Calu3 (cell line): ENCODE results near the gene TMEM209. TPM values are rescaled to one million over a fixed set of nuclear protein-coding genes. Genes with fewer than 3 reads are reported as not detected.

Source experiments
- BruUV-seq: library from RNA; stranded (reverse); fragments of 400-500 nt; replicated peaks from 2 replicates; lab custom pipeline; 2021; lab: Mats Ljungman, UMichigan
- CTCF ChIA-PET: fragments of 300-600 bp; sonication (Branson Sonifier 250); formaldehyde crosslinking; loops from one replicate; lab custom pipeline; 2022; ENCODE audit warnings: antibody characterized with exemption; lab: Charles Lee
- DNase-seq: peaks from one replicate; pipeline ENCODE4 v3.0.0; 2022
- H3K27ac Mint-ChIP-seq: one replicate; pipeline ENCODE4 v1.8.0; 2022; ENCODE audit warnings: mixed read lengths; ENCODE audit not compliant: unreplicated experiment
- H3K27me3 Mint-ChIP-seq: one replicate; pipeline ENCODE4 v1.8.0; 2022; ENCODE audit warnings: mixed read lengths; ENCODE audit not compliant: unreplicated experiment
- H3K36me3 Mint-ChIP-seq: one replicate; pipeline ENCODE4 v1.8.0; 2022; ENCODE audit warnings: mild to moderate bottlenecking, moderate library complexity, mixed read lengths; ENCODE audit not compliant: insufficient read depth, unreplicated experiment
- H3K4me1 Mint-ChIP-seq: one replicate; pipeline ENCODE4 v1.8.0; 2022; ENCODE audit warnings: mild to moderate bottlenecking, low read depth, mixed read lengths; ENCODE audit not compliant: unreplicated experiment
- H3K4me3 Mint-ChIP-seq: one replicate; pipeline ENCODE4 v1.8.0; 2022; ENCODE audit warnings: mild to moderate bottlenecking, low read depth, moderate library complexity, mixed read lengths; ENCODE audit not compliant: unreplicated experiment
- H3K9me3 Mint-ChIP-seq: one replicate; pipeline ENCODE4 v1.8.0; 2022; ENCODE audit warnings: low read depth, mixed read lengths; ENCODE audit not compliant: unreplicated experiment
- CTCF ChIP-seq: fragments of 200-600 bp; IDR thresholded peaks from one replicate; pipeline ENCODE4 v1.8.0; 2022; ENCODE audit warnings: antibody characterized with exemption; ENCODE audit not compliant: unreplicated experiment
- intact Hi-C: fragments of 100-400 bp; cut with micrococcal nuclease; formaldehyde crosslinking; loops from one replicate; pipeline ENCODE4 v1.10.0; 2022; ENCODE audit not compliant: unreplicated experiment
- total RNA-seq: library from RNA; stranded (reverse); gene quantifications from 2 replicates; pipeline ENCODE4 v1.2.3, GENCODE V29; 2022

TMEM209 gene
- total RNA-seq, 1 experiment from 2014 or later, result 26.6 TPM

- Mint-ChIP-seq H3K4me3 (peak overlapping the region; percentile 54), H3K36me3 (peaks cover 13% of the 10 kb centered on the region), H3K27me3 (no peaks in the 10 kb centered on the region), H3K9me3 (no peaks in the 10 kb centered on the region), H3K27ac (peak overlapping the region; percentile 42), H3K4me1 (no peaks in the 10 kb centered on the region)
- DNase-seq, result no peak
- intact Hi-C loops, result no loop called here
- no peak for TF ChIP-seq CTCF
- CTCF ChIA-PET, result interaction anchor here (0.9 kb wide), 1 partner anchor 70 kb away, joined by 3 read pairs; no protein-coding TSS in a partner anchor
- BruUV-seq, result no TSS peak
Observed at GRCh38 chr7:130141884-130142653, 63.1 kb downstream of the TMEM209 start.

DNA sequence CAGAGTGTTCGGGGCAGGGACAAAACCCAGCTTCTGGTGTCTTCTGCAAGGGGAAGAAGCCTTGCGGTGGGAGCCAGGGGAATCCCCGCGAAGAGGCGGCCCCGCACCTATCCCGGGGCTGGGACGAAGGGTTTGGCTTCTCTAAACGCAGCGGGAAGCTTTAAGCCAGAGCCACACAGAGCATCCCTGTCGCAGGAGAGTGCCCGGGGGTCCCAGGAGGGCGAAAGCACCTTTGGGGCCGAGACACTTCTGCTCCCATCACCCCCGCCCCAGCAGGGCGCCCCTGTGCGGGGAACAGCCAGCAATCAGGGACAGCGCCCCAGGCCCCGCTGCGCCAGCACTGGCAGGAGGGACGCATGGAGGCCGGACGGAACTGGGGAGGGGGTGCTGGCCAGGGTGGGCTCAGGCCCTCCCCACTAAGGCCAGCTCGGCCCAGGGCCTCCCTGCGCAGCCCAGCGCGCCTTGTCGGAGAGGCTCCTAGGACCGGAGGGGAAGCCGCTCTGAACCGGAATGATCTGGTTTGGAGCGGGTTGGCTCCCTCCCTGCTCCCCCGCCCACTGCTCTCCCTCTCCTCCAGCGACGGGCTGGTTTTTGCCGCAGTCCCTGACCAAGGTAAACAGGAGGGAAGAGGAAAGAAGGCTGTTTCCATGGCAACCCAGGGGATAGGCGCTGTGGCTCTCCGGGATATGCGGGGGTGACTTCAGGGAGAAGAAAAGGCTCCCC is 63.9 kb downstream of the TMEM209 start:
- TF ChIP-seq CTCF, result no peak
- Mint-ChIP-seq H3K4me1 (no peaks in the 10 kb centered on the region), H3K4me3 (peak overlapping the region; percentile 54), H3K36me3 (peaks cover 13% of the 10 kb centered on the region), H3K9me3 (no peaks in the 10 kb centered on the region), H3K27ac (peak overlapping the region; percentile 42), H3K27me3 (no peaks in the 10 kb centered on the region)
- CTCF ChIA-PET, result no interaction called here
- BruUV-seq, result no TSS peak
- peak; percentile 61 for DNase-seq
- intact Hi-C loops, result no loop called here

DNA sequence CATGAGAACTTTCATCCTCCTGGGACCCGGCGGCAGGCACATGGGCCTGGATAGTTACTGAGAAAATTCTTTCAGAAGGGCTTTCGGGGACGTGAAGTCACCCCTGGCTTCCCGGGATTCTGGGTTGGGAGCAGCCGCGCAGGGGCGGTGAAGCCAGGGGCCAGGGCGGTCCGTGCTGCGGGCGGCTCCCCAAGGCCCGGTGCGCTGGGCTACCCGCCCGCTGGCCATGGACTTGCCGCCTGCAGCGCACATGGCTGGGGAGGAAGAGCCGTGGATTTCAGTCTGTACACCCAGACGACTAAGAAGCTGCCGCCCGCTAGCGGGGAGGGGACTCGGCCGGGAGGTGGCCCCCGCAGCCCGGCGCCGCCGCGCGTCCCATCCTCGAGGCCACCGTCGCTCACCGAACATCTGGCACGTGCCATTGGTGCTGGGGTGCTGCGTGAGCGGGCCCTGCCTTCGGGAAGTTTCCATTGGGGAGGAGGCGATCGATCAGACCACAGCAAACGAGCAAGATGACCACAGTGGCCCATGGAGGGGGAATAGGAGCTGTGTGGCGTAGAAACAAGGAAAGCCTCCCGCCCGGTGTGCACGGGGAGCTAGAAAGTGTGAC is 64.5 kb downstream of the TMEM209 start:
- H3K36me3 Mint-ChIP-seq, result peaks cover 13% of the 10 kb centered on the region
- DNase-seq, result no peak
- no peak for TF ChIP-seq CTCF
- BruUV-seq, result no TSS peak
- no peak overlapping the region for H3K27ac Mint-ChIP-seq
- CTCF ChIA-PET, result no interaction called here
- H3K4me1 Mint-ChIP-seq, result no peaks in the 10 kb centered on the region
- intact Hi-C loops, result no loop called here
- H3K4me3 Mint-ChIP-seq, result peak overlapping the region; percentile 54
- no peaks in the 10 kb centered on the region for H3K9me3 Mint-ChIP-seq
- H3K27me3 Mint-ChIP-seq, result no peaks in the 10 kb centered on the region

GRCh38 chr7:130139193-130139960 is 65.8 kb downstream of the TMEM209 start:
- H3K9me3 Mint-ChIP-seq, result no peaks in the 10 kb centered on the region
- TF ChIP-seq CTCF, result no peak

More at GRCh38 chr7:130139193-130139960, 65.8 kb downstream of the TMEM209 start:
- intact Hi-C loops, result no loop called here
- no peak overlapping the region for H3K4me3 Mint-ChIP-seq
- DNase-seq, result no peak
- BruUV-seq, result no TSS peak
- H3K27me3 Mint-ChIP-seq, result no peaks in the 10 kb centered on the region
- CTCF ChIA-PET, result no interaction called here
- no peak overlapping the region for H3K27ac Mint-ChIP-seq
- peaks cover 13% of the 10 kb centered on the region for H3K36me3 Mint-ChIP-seq
- H3K4me1 Mint-ChIP-seq, result no peaks in the 10 kb centered on the region
